GM23338 (cell line): ENCODE results near the gene IL16. TPM values are rescaled to one million over a fixed set of nuclear protein-coding genes. Genes with fewer than 3 reads are reported as not detected.

Experiments
- ATAC-seq: fragments of 200-7000 bp; cut with Tn5 transposase; 3 replicates; pipeline ENCODE4 v1.9.1; 2020
- DNase-seq: peaks from one replicate; pipeline ENCODE4 v3.0.0-alpha.2; 2015; ENCODE audit warnings: low spot score
- H2AFZ ChIP-seq: fragments of 200-600 bp; sonication (generic); 2 replicates; pipeline ENCODE4 v1.8.0; 2016; ENCODE audit warnings: antibody characterized with exemption, mild to moderate bottlenecking, moderate library complexity
- H3F3A ChIP-seq: fragments of 200-600 bp; sonication (generic); replicated peaks from 2 replicates; pipeline ENCODE4 v1.8.0; 2017; ENCODE audit warnings: antibody characterized with exemption, mixed run types, low read depth
- H3K27ac ChIP-seq: fragments of 200-600 bp; sonication (generic); 2 replicates; pipeline ENCODE4 v1.6.1; 2016; ENCODE audit warnings: low read depth
- H3K27me3 ChIP-seq: fragments of 200-600 bp; sonication (generic); 2 replicates; pipeline ENCODE4 v1.8.0; 2016; ENCODE audit warnings: mild to moderate bottlenecking, mixed run types, moderate library complexity; ENCODE audit not compliant: insufficient read depth
- H3K36me3 ChIP-seq: fragments of 200-600 bp; sonication (generic); 2 replicates; pipeline ENCODE4 v1.8.0; 2016; ENCODE audit warnings: mild to moderate bottlenecking; ENCODE audit not compliant: insufficient read depth
- H3K4me1 ChIP-seq: fragments of 200-600 bp; sonication (generic); 2 replicates; pipeline ENCODE4 v1.8.0; 2016; ENCODE audit warnings: mild to moderate bottlenecking, moderate library complexity; ENCODE audit not compliant: insufficient read depth
- H3K4me2 ChIP-seq: fragments of 200-600 bp; sonication (generic); 2 replicates; pipeline ENCODE4 v1.7.1; 2017; ENCODE audit warnings: mixed run types
- H3K4me3 ChIP-seq: fragments of 200-600 bp; sonication (generic); 2 replicates; pipeline ENCODE4 v1.6.1; 2016; ENCODE audit warnings: mixed run types
- H3K79me2 ChIP-seq: fragments of 200-600 bp; sonication (generic); replicated peaks from 2 replicates; pipeline ENCODE4 v1.8.0; 2017; ENCODE audit warnings: mild to moderate bottlenecking; ENCODE audit not compliant: insufficient read depth
- H3K9me2 ChIP-seq: fragments of 200-600 bp; sonication (generic); 2 replicates; pipeline ENCODE4 v1.8.0; 2017; ENCODE audit not compliant: insufficient read depth
- H4K20me1 ChIP-seq: fragments of 200-600 bp; sonication (generic); replicated peaks from 2 replicates; pipeline ENCODE4 v1.8.0; 2017; ENCODE audit warnings: mild to moderate bottlenecking; ENCODE audit not compliant: insufficient read depth
- H3K27ac Mint-ChIP-seq: 2 replicates; pipeline ENCODE4 v1.8.0; 2020; ENCODE audit warnings: inconsistent platforms, mild to moderate bottlenecking, moderate library complexity, mixed read lengths
- H3K27me3 Mint-ChIP-seq: 3 replicates; pipeline ENCODE4 v1.8.0; 2022; ENCODE audit warnings: low read depth, mild to moderate bottlenecking, moderate library complexity, mixed read lengths, inconsistent platforms; ENCODE audit not compliant: insufficient read depth, poor library complexity
- H3K36me3 Mint-ChIP-seq: 3 replicates; pipeline ENCODE4 v1.8.0; 2021; ENCODE audit warnings: low read depth, mild to moderate bottlenecking, inconsistent platforms, moderate library complexity, mixed read lengths
- H3K4me1 Mint-ChIP-seq: 3 replicates; pipeline ENCODE4 v1.8.0; 2020; ENCODE audit warnings: mild to moderate bottlenecking, inconsistent platforms, mixed read lengths
- H3K4me3 Mint-ChIP-seq: 3 replicates; pipeline ENCODE4 v1.8.0; 2021; ENCODE audit warnings: moderate library complexity, mild to moderate bottlenecking, inconsistent platforms, mixed read lengths
- H3K9me3 Mint-ChIP-seq: 3 replicates; pipeline ENCODE4 v1.8.0; 2020; ENCODE audit warnings: moderate library complexity, mild to moderate bottlenecking, inconsistent platforms, mixed read lengths
- CREB1 ChIP-seq: fragments of 250-450 bp; sonication (Bioruptor Pico); IDR thresholded peaks from 2 replicates; pipeline ENCODE4 v1.5.0; 2020; ENCODE audit warnings: low read depth, mild to moderate bottlenecking, moderate library complexity
- EZH2 ChIP-seq: fragments of 200-600 bp; sonication (generic); IDR thresholded peaks from one replicate; pipeline ENCODE4 v1.8.0; 2017; ENCODE audit warnings: antibody characterized with exemption, mild to moderate bottlenecking, low read depth; ENCODE audit not compliant: unreplicated experiment
- EZH2phosphoT487 ChIP-seq: fragments of 200-600 bp; sonication (generic); IDR thresholded peaks from one replicate; pipeline ENCODE4 v1.8.1; 2018; ENCODE audit warnings: antibody characterized with exemption; ENCODE audit not compliant: unreplicated experiment
- JUNB ChIP-seq: IDR thresholded peaks from one replicate; pipeline ENCODE4 v1.6.1; 2016; ENCODE audit warnings: antibody characterized with exemption; ENCODE audit not compliant: unreplicated experiment
- POLR2AphosphoS5 ChIP-seq: IDR thresholded peaks from 2 replicates; pipeline ENCODE4 v1.6.1; 2016; ENCODE audit warnings: antibody characterized with exemption, low read depth
- STAT1 ChIP-seq: IDR thresholded peaks from one replicate; pipeline ENCODE4 v1.6.1; 2016; ENCODE audit warnings: antibody characterized with exemption; ENCODE audit not compliant: unreplicated experiment
- ZNF331 ChIP-seq: fragments of 250-450 bp; sonication (Bioruptor Pico); IDR thresholded peaks from 2 replicates; pipeline ENCODE4 v1.5.0; 2020; ENCODE audit warnings: low read depth, mild to moderate bottlenecking, moderate library complexity
- polyA plus RNA-seq: library from polyadenylated mRNA; unstranded; fragments of >200 nt; fragmentation: Nextera tagmentation; extraction: Ambion mirVana; gene quantifications from 2 replicates; pipeline ENCODE4 v1.2.1, GENCODE V29; 2016
- total RNA-seq: library from RNA; depleted of rRNA; stranded (reverse); fragments of >200 nt; shearing (Covaris generic); gene quantifications from 2 replicates; pipeline ENCODE4 v1.2.3, GENCODE V29; 2014
- TF ChIP-seq, protein P1 (sequence below): IDR thresholded peaks from one replicate; pipeline ENCODE4 v1.6.1; 2018; ENCODE audit warnings: antibody characterized with exemption; ENCODE audit not compliant: unreplicated experiment
- TF ChIP-seq, protein P2 (sequence below), 2 experiments: fragments of 200-600 bp in 1 of 2; sonication (generic) in 1 of 2; conservative IDR thresholded peaks; 2 replicates each; pipeline versions ENCODE4 v1.5.1 to v1.6.1; 2016 to 2017; ENCODE audit warnings: antibody characterized with exemption in 2 of 2, low read depth in 2 of 2, mild to moderate bottlenecking in 2 of 2, moderate library complexity in 1 of 2
- TF ChIP-seq, protein P3 (sequence below): IDR thresholded peaks from 2 replicates; pipeline ENCODE4 v1.6.1; 2016; ENCODE audit warnings: antibody characterized with exemption
- TF ChIP-seq, protein P4 (sequence below): fragments of 250-450 bp; sonication (Bioruptor Pico); IDR thresholded peaks from 2 replicates; pipeline ENCODE4 v1.5.0; 2020; ENCODE audit warnings: mild to moderate bottlenecking, moderate library complexity

Gene IL16
- total and polyA plus RNA-seq, 2 experiments from 2014 or later: 0.29 TPM; not detected in 1

DNA sequence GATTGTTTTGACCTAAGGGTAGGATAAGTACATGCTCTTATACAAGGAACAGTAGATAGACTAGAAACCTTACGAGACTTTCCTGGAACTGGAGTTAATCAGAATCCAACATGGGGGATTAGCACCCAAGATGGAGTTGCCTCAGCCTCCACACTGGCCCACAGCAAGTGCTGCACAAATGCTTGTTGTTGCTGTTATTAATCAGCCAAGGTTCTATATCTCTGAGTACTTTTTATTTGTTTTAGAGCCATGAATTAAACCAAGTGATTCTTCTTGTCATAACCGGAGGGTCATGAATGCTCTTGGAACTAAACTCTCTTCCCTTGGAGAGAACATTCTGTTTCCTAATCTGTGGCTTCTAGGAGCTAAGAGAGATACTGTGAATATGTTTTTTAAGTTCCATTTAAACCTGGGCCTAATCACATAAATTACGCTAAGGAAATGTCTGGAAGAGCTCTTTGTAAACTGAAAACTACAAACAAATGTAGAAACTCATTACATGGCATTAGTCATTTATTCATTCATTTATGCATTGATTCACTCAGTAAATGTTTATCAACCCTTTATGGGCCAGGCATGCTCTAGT, 5.7 kb upstream of the IL16 start:
- peaks cover 5% of the 10 kb centered on the region for H3K27me3 Mint-ChIP-seq
- Histone ChIP-seq H3K4me3 (no peak overlapping the region), H4K20me1 (no peaks in the 10 kb centered on the region), H3K27ac (no peak overlapping the region), H3K27me3 (no peaks in the 10 kb centered on the region), H3K36me3 (no peaks in the 10 kb centered on the region), H3K9me2 (no peaks in the 10 kb centered on the region), H3K4me2 (no peak overlapping the region), H2AFZ (no peak overlapping the region), H3K79me2 (no peaks in the 10 kb centered on the region), H3F3A (no peaks in the 10 kb centered on the region), H3K4me1 (no peaks in the 10 kb centered on the region)
- ATAC-seq (no peak), DNase-seq (no peak)
- TF ChIP-seq ZNF331 (CRISPR knock-in tag) (no peak), EZH2phosphoT487 (no peak), EZH2 (no peak), POLR2AphosphoS5 (no peak), JUNB (no peak), STAT1 (no peak), CREB1 (CRISPR knock-in tag) (no peak)
- TF ChIP-seq, protein P1, sequence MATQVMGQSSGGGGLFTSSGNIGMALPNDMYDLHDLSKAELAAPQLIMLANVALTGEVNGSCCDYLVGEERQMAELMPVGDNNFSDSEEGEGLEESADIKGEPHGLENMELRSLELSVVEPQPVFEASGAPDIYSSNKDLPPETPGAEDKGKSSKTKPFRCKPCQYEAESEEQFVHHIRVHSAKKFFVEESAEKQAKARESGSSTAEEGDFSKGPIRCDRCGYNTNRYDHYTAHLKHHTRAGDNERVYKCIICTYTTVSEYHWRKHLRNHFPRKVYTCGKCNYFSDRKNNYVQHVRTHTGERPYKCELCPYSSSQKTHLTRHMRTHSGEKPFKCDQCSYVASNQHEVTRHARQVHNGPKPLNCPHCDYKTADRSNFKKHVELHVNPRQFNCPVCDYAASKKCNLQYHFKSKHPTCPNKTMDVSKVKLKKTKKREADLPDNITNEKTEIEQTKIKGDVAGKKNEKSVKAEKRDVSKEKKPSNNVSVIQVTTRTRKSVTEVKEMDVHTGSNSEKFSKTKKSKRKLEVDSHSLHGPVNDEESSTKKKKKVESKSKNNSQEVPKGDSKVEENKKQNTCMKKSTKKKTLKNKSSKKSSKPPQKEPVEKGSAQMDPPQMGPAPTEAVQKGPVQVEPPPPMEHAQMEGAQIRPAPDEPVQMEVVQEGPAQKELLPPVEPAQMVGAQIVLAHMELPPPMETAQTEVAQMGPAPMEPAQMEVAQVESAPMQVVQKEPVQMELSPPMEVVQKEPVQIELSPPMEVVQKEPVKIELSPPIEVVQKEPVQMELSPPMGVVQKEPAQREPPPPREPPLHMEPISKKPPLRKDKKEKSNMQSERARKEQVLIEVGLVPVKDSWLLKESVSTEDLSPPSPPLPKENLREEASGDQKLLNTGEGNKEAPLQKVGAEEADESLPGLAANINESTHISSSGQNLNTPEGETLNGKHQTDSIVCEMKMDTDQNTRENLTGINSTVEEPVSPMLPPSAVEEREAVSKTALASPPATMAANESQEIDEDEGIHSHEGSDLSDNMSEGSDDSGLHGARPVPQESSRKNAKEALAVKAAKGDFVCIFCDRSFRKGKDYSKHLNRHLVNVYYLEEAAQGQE: no peak
- TF ChIP-seq, protein P2, sequence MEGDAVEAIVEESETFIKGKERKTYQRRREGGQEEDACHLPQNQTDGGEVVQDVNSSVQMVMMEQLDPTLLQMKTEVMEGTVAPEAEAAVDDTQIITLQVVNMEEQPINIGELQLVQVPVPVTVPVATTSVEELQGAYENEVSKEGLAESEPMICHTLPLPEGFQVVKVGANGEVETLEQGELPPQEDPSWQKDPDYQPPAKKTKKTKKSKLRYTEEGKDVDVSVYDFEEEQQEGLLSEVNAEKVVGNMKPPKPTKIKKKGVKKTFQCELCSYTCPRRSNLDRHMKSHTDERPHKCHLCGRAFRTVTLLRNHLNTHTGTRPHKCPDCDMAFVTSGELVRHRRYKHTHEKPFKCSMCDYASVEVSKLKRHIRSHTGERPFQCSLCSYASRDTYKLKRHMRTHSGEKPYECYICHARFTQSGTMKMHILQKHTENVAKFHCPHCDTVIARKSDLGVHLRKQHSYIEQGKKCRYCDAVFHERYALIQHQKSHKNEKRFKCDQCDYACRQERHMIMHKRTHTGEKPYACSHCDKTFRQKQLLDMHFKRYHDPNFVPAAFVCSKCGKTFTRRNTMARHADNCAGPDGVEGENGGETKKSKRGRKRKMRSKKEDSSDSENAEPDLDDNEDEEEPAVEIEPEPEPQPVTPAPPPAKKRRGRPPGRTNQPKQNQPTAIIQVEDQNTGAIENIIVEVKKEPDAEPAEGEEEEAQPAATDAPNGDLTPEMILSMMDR (conservative IDR thresholded peaks at IDR 0.05; ENCODE audit: low read depth in 2 of 2): no peak
- TF ChIP-seq, protein P3, sequence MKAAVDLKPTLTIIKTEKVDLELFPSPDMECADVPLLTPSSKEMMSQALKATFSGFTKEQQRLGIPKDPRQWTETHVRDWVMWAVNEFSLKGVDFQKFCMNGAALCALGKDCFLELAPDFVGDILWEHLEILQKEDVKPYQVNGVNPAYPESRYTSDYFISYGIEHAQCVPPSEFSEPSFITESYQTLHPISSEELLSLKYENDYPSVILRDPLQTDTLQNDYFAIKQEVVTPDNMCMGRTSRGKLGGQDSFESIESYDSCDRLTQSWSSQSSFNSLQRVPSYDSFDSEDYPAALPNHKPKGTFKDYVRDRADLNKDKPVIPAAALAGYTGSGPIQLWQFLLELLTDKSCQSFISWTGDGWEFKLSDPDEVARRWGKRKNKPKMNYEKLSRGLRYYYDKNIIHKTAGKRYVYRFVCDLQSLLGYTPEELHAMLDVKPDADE: no peak
- TF ChIP-seq, protein P4, sequence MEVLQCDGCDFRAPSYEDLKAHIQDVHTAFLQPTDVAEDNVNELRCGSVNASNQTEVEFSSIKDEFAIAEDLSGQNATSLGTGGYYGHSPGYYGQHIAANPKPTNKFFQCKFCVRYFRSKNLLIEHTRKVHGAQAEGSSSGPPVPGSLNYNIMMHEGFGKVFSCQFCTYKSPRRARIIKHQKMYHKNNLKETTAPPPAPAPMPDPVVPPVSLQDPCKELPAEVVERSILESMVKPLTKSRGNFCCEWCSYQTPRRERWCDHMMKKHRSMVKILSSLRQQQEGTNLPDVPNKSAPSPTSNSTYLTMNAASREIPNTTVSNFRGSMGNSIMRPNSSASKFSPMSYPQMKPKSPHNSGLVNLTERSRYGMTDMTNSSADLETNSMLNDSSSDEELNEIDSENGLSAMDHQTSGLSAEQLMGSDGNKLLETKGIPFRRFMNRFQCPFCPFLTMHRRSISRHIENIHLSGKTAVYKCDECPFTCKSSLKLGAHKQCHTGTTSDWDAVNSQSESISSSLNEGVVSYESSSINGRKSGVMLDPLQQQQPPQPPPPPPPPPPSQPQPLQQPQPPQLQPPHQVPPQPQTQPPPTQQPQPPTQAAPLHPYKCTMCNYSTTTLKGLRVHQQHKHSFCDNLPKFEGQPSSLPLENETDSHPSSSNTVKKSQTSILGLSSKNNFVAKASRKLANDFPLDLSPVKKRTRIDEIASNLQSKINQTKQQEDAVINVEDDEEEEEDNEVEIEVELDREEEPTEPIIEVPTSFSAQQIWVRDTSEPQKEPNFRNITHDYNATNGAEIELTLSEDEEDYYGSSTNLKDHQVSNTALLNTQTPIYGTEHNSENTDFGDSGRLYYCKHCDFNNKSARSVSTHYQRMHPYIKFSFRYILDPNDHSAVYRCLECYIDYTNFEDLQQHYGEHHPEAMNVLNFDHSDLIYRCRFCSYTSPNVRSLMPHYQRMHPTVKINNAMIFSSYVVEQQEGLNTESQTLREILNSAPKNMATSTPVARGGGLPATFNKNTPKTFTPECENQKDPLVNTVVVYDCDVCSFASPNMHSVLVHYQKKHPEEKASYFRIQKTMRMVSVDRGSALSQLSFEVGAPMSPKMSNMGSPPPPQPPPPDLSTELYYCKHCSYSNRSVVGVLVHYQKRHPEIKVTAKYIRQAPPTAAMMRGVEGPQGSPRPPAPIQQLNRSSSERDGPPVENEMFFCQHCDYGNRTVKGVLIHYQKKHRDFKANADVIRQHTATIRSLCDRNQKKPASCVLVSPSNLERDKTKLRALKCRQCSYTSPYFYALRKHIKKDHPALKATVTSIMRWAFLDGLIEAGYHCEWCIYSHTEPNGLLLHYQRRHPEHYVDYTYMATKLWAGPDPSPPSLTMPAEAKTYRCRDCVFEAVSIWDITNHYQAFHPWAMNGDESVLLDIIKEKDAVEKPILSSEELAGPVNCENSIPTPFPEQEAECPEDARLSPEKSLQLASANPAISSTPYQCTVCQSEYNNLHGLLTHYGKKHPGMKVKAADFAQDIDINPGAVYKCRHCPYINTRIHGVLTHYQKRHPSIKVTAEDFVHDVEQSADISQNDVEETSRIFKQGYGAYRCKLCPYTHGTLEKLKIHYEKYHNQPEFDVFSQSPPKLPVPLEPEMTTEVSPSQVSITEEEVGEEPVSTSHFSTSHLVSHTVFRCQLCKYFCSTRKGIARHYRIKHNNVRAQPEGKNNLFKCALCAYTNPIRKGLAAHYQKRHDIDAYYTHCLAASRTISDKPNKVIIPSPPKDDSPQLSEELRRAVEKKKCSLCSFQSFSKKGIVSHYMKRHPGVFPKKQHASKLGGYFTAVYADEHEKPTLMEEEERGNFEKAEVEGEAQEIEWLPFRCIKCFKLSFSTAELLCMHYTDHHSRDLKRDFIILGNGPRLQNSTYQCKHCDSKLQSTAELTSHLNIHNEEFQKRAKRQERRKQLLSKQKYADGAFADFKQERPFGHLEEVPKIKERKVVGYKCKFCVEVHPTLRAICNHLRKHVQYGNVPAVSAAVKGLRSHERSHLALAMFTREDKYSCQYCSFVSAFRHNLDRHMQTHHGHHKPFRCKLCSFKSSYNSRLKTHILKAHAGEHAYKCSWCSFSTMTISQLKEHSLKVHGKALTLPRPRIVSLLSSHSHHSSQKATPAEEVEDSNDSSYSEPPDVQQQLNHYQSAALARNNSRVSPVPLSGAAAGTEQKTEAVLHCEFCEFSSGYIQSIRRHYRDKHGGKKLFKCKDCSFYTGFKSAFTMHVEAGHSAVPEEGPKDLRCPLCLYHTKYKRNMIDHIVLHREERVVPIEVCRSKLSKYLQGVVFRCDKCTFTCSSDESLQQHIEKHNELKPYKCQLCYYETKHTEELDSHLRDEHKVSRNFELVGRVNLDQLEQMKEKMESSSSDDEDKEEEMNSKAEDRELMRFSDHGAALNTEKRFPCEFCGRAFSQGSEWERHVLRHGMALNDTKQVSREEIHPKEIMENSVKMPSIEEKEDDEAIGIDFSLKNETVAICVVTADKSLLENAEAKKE (CRISPR knock-in tag): no peak
- H3K9me3 Mint-ChIP-seq: no peaks in the 10 kb centered on the region
- H3K27ac Mint-ChIP-seq: no peak overlapping the region
- peaks cover 2% of the 10 kb centered on the region; the same call in 1 of the 3 replicates for H3K4me1 Mint-ChIP-seq
- H3K4me3 Mint-ChIP-seq: no peak overlapping the region
- no peaks in the 10 kb centered on the region for H3K36me3 Mint-ChIP-seq
